H1 (cell line): ENCODE measurements around the gene P4HA3.

Experiments
- BCL11A ChIP-seq, 2 experiments: IDR thresholded peaks; one replicate each; pipeline ENCODE4 v1.6.1; 2011; ENCODE audit warnings: low read depth in 2 of 2, low read length in 2 of 2, mild to moderate bottlenecking in 2 of 2
- CEBPB ChIP-seq: IDR thresholded peaks from 2 replicates; pipeline ENCODE4 v1.6.1; 2012; ENCODE audit warnings: low read depth, low read length
- CHD2 ChIP-seq: IDR thresholded peaks from 2 replicates; pipeline ENCODE4 v1.6.1; 2012; ENCODE audit warnings: low read length, improper control_type of control experiment
- CREB1 ChIP-seq: IDR thresholded peaks from 2 replicates; pipeline ENCODE4 v1.6.1; 2012; ENCODE audit warnings: inconsistent platforms
- CTCF ChIP-seq, 3 experiments: IDR thresholded peaks; 1 replicate in 2 of 3; 2 replicates in 1 of 3; pipeline versions ENCODE4 v1.5.1 to v1.6.1; 2011; ENCODE audit warnings: low read length in 3 of 3, mild to moderate bottlenecking in 3 of 3, inconsistent platforms in 2 of 3, low read depth in 1 of 3, moderate library complexity in 1 of 3; ENCODE audit not compliant: insufficient read depth in 1 of 3; ENCODE audit errors: control extremely low read depth in 1 of 3
- EZH2 ChIP-seq: fragments of 200-600 bp; sonication (generic); IDR thresholded peaks from 2 replicates; pipeline ENCODE4 v1.7.1; 2012; ENCODE audit warnings: low read depth, mild to moderate bottlenecking, moderate library complexity, low read length, inconsistent platforms; ENCODE audit not compliant: severe bottlenecking
- POLR2A ChIP-seq, 2 experiments: IDR thresholded peaks; 1 replicate in 1 of 2; 2 replicates in 1 of 2; pipeline ENCODE4 v1.6.1; 2011; ENCODE audit warnings: low read depth in 2 of 2, low read length in 2 of 2, mild to moderate bottlenecking in 2 of 2; ENCODE audit errors: control extremely low read depth in 1 of 2
- POLR2AphosphoS5 ChIP-seq: IDR thresholded peaks from 2 replicates; pipeline ENCODE4 v1.6.1; 2011; ENCODE audit warnings: low read depth, low read length
- RAD21 ChIP-seq, 2 experiments: IDR thresholded peaks in 1 of 2; conservative IDR thresholded peaks in 1 of 2; 2 replicates each; pipeline ENCODE4 v1.6.1; 2011; ENCODE audit warnings: low read depth in 2 of 2, low read length in 2 of 2, improper control_type of control experiment in 1 of 2, inconsistent platforms in 1 of 2, mild to moderate bottlenecking in 1 of 2, moderate library complexity in 1 of 2
- RNF2 ChIP-seq: fragments of 200-900, 300-1000 bp; sonication (generic); IDR thresholded peaks from 2 replicates; pipeline ENCODE4 v1.7.1; 2016; ENCODE audit warnings: borderline replicate concordance, low read depth, mild to moderate bottlenecking, antibody characterized with exemption, low read length; ENCODE audit not compliant: poor library complexity, severe bottlenecking; ENCODE audit errors: missing control alignments
- SIN3A ChIP-seq, 2 experiments: IDR thresholded peaks in 1 of 2; conservative IDR thresholded peaks in 1 of 2; 2 replicates each; pipeline ENCODE4 v1.6.1; 2011 to 2012; ENCODE audit warnings: low read length in 2 of 2, improper control_type of control experiment in 1 of 2, low read depth in 1 of 2, mild to moderate bottlenecking in 1 of 2
- TEAD4 ChIP-seq: IDR thresholded peaks from 2 replicates; pipeline ENCODE4 v1.6.1; 2012; ENCODE audit warnings: low read depth, low read length, inconsistent platforms, mixed read lengths

DNA sequence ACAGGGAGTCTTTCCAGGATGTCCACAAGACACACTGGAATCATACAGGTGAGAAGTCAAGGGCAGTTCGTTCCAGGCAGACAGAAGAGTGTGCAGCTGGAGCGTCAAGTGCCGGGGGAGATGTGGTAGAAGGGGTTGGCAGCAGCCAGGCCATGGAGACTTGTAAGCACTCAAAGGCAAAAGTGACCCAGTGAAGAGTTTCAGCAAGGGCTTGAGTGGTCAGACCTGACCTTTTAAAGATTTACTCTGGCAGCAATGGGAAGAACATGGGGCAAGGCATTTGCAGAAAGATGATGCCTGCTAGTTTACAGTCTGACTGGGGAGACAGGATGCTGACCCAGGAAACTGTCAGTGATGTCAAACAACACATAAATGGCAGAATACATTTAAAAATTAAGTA, 29.0 kb downstream of the P4HA3 start:
- no peak for TF ChIP-seq CTCF (IDR thresholded peaks at IDR 0.05; ENCODE audit: control extremely low read depth in 1 of 3, insufficient read depth in 1 of 3, low read depth in 1 of 3, low read length in 3 of 3)
- TF ChIP-seq POLR2AphosphoS5 = no peak
- TF ChIP-seq CHD2 = no peak
- TF ChIP-seq RNF2 = no peak
- TF ChIP-seq SIN3A (conservative IDR thresholded peaks at IDR 0.05 in 1 of 2, IDR thresholded peaks at IDR 0.05 in 1 of 2; ENCODE audit: low read depth in 1 of 2, low read length in 2 of 2) = no peak
- TF ChIP-seq CEBPB = no peak
- no peak for TF ChIP-seq CREB1
- no peak for TF ChIP-seq EZH2
- no peak for TF ChIP-seq RAD21 (IDR thresholded peaks at IDR 0.05 in 1 of 2, conservative IDR thresholded peaks at IDR 0.05 in 1 of 2; ENCODE audit: low read depth in 2 of 2, low read length in 2 of 2)
- no peak for TF ChIP-seq POLR2A (IDR thresholded peaks at IDR 0.05; ENCODE audit: control extremely low read depth in 1 of 2, low read depth in 2 of 2, low read length in 2 of 2)
- no peak for TF ChIP-seq BCL11A (IDR thresholded peaks at IDR 0.05; ENCODE audit: low read depth in 2 of 2, low read length in 2 of 2)
- TF ChIP-seq TEAD4 = no peak
